ENCODE data around the gene EXOC3. TPM values are rescaled to one million over a fixed set of nuclear protein-coding genes. Genes with fewer than 3 reads are reported as not detected.

Gene EXOC3
- total and polyA plus RNA-seq, 10 of the 15 experiments (the other 5 are each of a cell fraction or from before 2014, with no cell fraction given) = 1.6 to 53.0 (median 27.9) TPM

GRCh38 chr5:472656-473550, 29.9 kb downstream of the EXOC3 start (continued):
- TF ChIP-seq SREBF1 (IDR thresholded peaks at IDR 0.05; ENCODE audit: low read length) (no peak), NFYB (IDR thresholded peaks at IDR 0.05; ENCODE audit: insufficient read depth, low read depth, low read length) (no peak), NKRF (conservative IDR thresholded peaks at IDR 0.05) (no peak; the same call in none of the 2 replicates), MEF2A (IDR thresholded peaks at IDR 0.05; ENCODE audit: insufficient read depth, low read depth, low read length) (no peak), STAT1 (conservative IDR thresholded peaks at IDR 0.05) (no peak), ATF7 (IDR thresholded peaks at IDR 0.05; ENCODE audit: low read depth) (no peak), RAD21 (IDR thresholded peaks at IDR 0.05; ENCODE audit: insufficient read depth, low read depth, low read length) (no peak), RELA (IDR thresholded peaks at IDR 0.05; ENCODE audit: borderline replicate concordance, partially characterized antibody) (peak; percentile 24), NR2F1 (conservative IDR thresholded peaks at IDR 0.05) (0 out of 2 replicates have a peak, but pooled peaks have one; percentile 2), NRF1 (conservative IDR thresholded peaks at IDR 0.05; ENCODE audit: low read depth, low read length) (peak; percentile 75), CEBPZ (IDR thresholded peaks at IDR 0.05; ENCODE audit: low read depth, low read length) (no peak), FOXM1 (IDR thresholded peaks at IDR 0.05; ENCODE audit: low read depth, low read length) (no peak), POLR2A (IDR thresholded peaks at IDR 0.05; ENCODE audit: low read depth, low read length) (peak; percentile 93), POLR2AphosphoS5 (IDR thresholded peaks at IDR 0.05; ENCODE audit: low read length) (peak; percentile 74; the same call in 1 of the 2 replicates), SRF (IDR thresholded peaks at IDR 0.05; ENCODE audit: low read depth in 2 of 2, low read length in 2 of 2) (no peak), BRCA1 (IDR thresholded peaks at IDR 0.05; ENCODE audit: low read depth, low read length) (no peak), MEF2B (IDR thresholded peaks at IDR 0.05; ENCODE audit: partially characterized antibody, poor library complexity, severe bottlenecking) (no peak), CBX5 (IDR thresholded peaks at IDR 0.05; ENCODE audit: low read depth) (no peak), POLR2AphosphoS2 (IDR thresholded peaks at IDR 0.05; ENCODE audit: low read depth, low read length) (peak; percentile 56; the same call in 1 of the 2 replicates), ETV6 (conservative IDR thresholded peaks at IDR 0.05 in 1 of 2, IDR thresholded peaks at IDR 0.05 in 1 of 2; ENCODE audit: borderline replicate concordance in 1 of 2, low read depth in 1 of 2) (no peak), SUZ12 (IDR thresholded peaks at IDR 0.05; ENCODE audit: unreplicated experiment) (no peak), CHD2 (IDR thresholded peaks at IDR 0.05; ENCODE audit: borderline replicate concordance, low read depth, low read length) (no peak; the same call in 1 of the 2 replicates), HCFC1 (IDR thresholded peaks at IDR 0.05; ENCODE audit: low read length) (no peak; the same call in 1 of the 2 replicates), RBBP5 (conservative IDR thresholded peaks at IDR 0.05) (no peak), KLF5 (IDR thresholded peaks at IDR 0.05; ENCODE audit: partially characterized antibody) (peak; percentile 32), ESRRA (IDR thresholded peaks at IDR 0.05; ENCODE audit: low read length) (no peak), NBN (IDR thresholded peaks at IDR 0.05) (no peak)
